ENCODE results near the gene TBC1D5. TPM values are rescaled to one million over a fixed set of nuclear protein-coding genes. Genes with fewer than 3 reads are reported as not detected.

The TBC1D5 gene
- polyA plus RNA-seq, 2 of the 4 experiments (the other 2 are of a cell fraction), result 36.7 to 72.2 TPM

DNA sequence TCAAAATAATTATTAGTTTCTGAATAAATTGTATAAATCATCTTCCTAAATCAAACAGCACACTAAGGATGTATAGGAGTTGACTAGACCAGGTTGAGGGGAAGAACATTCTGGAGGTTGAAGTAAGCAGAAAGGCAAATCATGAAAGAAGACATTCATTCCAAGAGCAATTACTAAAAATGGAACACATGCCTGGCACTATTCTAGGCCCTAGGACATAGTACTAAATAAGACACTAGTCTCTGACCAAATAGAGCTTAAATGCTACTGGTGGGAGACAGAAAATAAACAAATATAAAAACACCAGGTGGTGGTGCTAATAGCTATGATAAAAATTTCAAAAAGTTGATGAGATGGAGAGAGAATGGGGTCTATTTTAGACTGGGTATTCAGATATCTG, 190.1 kb downstream of the TBC1D5 start:
- Histone ChIP-seq H3K4me1 (0 out of 3 replicates have a peak, but pooled peaks cover 3% of the 10 kb centered on the region), H3K9me3 (no peaks in the 10 kb centered on the region), H3K27ac (no peak overlapping the region), H3K4me2 (no peak overlapping the region), H3K4me3 (no peak overlapping the region)
- no peak for TF ChIP-seq MYC (IDR thresholded peaks at IDR 0.05; ENCODE audit: borderline replicate concordance, low read length)
- TF ChIP-seq, protein P1, sequence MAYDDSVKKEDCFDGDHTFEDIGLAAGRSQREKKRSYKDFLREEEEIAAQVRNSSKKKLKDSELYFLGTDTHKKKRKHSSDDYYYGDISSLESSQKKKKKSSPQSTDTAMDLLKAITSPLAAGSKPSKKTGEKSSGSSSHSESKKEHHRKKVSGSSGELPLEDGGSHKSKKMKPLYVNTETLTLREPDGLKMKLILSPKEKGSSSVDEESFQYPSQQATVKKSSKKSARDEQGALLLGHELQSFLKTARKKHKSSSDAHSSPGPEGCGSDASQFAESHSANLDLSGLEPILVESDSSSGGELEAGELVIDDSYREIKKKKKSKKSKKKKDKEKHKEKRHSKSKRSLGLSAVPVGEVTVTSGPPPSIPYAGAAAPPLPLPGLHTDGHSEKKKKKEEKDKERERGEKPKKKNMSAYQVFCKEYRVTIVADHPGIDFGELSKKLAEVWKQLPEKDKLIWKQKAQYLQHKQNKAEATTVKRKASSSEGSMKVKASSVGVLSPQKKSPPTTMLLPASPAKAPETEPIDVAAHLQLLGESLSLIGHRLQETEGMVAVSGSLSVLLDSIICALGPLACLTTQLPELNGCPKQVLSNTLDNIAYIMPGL (CRISPR knock-in tag; IDR thresholded peaks at IDR 0.05; ENCODE audit: borderline replicate concordance), result no peak
- TF ChIP-seq, protein P2, sequence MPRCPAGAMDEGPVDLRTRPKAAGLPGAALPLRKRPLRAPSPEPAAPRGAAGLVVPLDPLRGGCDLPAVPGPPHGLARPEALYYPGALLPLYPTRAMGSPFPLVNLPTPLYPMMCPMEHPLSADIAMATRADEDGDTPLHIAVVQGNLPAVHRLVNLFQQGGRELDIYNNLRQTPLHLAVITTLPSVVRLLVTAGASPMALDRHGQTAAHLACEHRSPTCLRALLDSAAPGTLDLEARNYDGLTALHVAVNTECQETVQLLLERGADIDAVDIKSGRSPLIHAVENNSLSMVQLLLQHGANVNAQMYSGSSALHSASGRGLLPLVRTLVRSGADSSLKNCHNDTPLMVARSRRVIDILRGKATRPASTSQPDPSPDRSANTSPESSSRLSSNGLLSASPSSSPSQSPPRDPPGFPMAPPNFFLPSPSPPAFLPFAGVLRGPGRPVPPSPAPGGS (IDR thresholded peaks at IDR 0.05), result no peak
- FAIRE-seq, result no peak
- ChIA-PET CTCF (interaction anchor here (0.6 to 1.7 kb wide), 3 partner anchors 9 to 289 kb away, joined by 3 to 5 read pairs (median 4); no protein-coding TSS in a partner anchor), POLR2A (no interaction called here)
- ATAC-seq, result no peak
- DNase-seq (ENCODE audit: low read depth in 1 of 2, low spot score in 1 of 2), result no peak

DNA sequence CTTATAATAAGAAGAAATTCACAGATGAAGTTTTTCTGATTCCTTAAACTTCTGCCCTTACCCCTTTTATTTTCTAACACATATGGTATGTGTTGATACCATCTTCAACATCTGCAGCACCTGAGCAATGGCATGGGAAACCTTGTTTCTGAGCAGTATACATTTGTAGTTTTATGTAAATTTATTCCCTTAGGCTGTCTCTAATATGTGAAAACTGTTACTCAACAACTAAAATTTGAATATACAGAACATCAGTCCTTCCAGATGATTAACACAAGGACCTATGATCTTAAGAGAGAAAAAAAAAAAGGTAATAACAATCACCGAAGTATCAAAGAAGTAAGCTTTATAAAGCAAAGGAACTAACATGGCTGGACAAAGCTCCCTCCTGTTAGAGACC, 190.5 kb downstream of the TBC1D5 start:
- H3K27ac ChIP-seq, result no peak overlapping the region
- FAIRE-seq (no peak), ATAC-seq (no peak), DNase-seq (ENCODE audit: low read depth in 1 of 2, low spot score in 1 of 2) (no peak)
- H3K4me1 ChIP-seq, result 0 out of 3 replicates have a peak, but pooled peaks cover 3% of the 10 kb centered on the region
- no peak overlapping the region for H3K4me2 ChIP-seq
- TF ChIP-seq BHLHE40 (IDR thresholded peaks at IDR 0.05; ENCODE audit: low read depth, low read length) (no peak), KDM5A (IDR thresholded peaks at IDR 0.05) (no peak), HOXA7 (CRISPR knock-in tag; IDR thresholded peaks at IDR 0.05) (no peak), RNF2 (IDR thresholded peaks at IDR 0.05; ENCODE audit: borderline replicate concordance, low read depth) (no peak), ZC3H11A (IDR thresholded peaks at IDR 0.05) (no peak), GATA3 (IDR thresholded peaks at IDR 0.05; ENCODE audit: borderline replicate concordance) (no peak), FOSB (CRISPR knock-in tag; IDR thresholded peaks at IDR 0.05) (no peak), FOSL2 (IDR thresholded peaks at IDR 0.05) (no peak), FOSL2 (CRISPR knock-in tag; IDR thresholded peaks at IDR 0.05) (no peak), CHD2 (IDR thresholded peaks at IDR 0.05; ENCODE audit: low read length, partially characterized antibody) (no peak), EHF (CRISPR knock-in tag; IDR thresholded peaks at IDR 0.05) (no peak), ZNF302 (CRISPR knock-in tag; IDR thresholded peaks at IDR 0.05) (no peak), CBX2 (IDR thresholded peaks at IDR 0.05; ENCODE audit: borderline replicate concordance, low read depth) (no peak)
- TF ChIP-seq, protein P3, sequence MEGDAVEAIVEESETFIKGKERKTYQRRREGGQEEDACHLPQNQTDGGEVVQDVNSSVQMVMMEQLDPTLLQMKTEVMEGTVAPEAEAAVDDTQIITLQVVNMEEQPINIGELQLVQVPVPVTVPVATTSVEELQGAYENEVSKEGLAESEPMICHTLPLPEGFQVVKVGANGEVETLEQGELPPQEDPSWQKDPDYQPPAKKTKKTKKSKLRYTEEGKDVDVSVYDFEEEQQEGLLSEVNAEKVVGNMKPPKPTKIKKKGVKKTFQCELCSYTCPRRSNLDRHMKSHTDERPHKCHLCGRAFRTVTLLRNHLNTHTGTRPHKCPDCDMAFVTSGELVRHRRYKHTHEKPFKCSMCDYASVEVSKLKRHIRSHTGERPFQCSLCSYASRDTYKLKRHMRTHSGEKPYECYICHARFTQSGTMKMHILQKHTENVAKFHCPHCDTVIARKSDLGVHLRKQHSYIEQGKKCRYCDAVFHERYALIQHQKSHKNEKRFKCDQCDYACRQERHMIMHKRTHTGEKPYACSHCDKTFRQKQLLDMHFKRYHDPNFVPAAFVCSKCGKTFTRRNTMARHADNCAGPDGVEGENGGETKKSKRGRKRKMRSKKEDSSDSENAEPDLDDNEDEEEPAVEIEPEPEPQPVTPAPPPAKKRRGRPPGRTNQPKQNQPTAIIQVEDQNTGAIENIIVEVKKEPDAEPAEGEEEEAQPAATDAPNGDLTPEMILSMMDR (IDR thresholded peaks at IDR 0.05), result no peak
- TF ChIP-seq, protein P4, sequence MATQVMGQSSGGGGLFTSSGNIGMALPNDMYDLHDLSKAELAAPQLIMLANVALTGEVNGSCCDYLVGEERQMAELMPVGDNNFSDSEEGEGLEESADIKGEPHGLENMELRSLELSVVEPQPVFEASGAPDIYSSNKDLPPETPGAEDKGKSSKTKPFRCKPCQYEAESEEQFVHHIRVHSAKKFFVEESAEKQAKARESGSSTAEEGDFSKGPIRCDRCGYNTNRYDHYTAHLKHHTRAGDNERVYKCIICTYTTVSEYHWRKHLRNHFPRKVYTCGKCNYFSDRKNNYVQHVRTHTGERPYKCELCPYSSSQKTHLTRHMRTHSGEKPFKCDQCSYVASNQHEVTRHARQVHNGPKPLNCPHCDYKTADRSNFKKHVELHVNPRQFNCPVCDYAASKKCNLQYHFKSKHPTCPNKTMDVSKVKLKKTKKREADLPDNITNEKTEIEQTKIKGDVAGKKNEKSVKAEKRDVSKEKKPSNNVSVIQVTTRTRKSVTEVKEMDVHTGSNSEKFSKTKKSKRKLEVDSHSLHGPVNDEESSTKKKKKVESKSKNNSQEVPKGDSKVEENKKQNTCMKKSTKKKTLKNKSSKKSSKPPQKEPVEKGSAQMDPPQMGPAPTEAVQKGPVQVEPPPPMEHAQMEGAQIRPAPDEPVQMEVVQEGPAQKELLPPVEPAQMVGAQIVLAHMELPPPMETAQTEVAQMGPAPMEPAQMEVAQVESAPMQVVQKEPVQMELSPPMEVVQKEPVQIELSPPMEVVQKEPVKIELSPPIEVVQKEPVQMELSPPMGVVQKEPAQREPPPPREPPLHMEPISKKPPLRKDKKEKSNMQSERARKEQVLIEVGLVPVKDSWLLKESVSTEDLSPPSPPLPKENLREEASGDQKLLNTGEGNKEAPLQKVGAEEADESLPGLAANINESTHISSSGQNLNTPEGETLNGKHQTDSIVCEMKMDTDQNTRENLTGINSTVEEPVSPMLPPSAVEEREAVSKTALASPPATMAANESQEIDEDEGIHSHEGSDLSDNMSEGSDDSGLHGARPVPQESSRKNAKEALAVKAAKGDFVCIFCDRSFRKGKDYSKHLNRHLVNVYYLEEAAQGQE (IDR thresholded peaks at IDR 0.05), result no peak
- TF ChIP-seq, protein P5, sequence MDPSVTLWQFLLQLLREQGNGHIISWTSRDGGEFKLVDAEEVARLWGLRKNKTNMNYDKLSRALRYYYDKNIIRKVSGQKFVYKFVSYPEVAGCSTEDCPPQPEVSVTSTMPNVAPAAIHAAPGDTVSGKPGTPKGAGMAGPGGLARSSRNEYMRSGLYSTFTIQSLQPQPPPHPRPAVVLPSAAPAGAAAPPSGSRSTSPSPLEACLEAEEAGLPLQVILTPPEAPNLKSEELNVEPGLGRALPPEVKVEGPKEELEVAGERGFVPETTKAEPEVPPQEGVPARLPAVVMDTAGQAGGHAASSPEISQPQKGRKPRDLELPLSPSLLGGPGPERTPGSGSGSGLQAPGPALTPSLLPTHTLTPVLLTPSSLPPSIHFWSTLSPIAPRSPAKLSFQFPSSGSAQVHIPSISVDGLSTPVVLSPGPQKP (IDR thresholded peaks at IDR 0.05; ENCODE audit: low read depth, low read length), result no peak
- TF ChIP-seq, protein P6, sequence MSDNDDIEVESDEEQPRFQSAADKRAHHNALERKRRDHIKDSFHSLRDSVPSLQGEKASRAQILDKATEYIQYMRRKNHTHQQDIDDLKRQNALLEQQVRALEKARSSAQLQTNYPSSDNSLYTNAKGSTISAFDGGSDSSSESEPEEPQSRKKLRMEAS (IDR thresholded peaks at IDR 0.05), result no peak
- ChIA-PET CTCF (interaction anchor here (0.6 to 1.7 kb wide), 3 partner anchors 9 to 289 kb away, joined by 3 to 5 read pairs (median 4); no protein-coding TSS in a partner anchor), POLR2A (interaction anchor here (0.6 kb wide), 1 partner anchor 11 kb away, joined by 8 read pairs; no protein-coding TSS in a partner anchor)
- WGBS (ENCODE audit: missing lambda C conversion rate), result 92% methylated on average over 1 of the region's 1 CpG
- no peaks in the 10 kb centered on the region for H3K9me3 ChIP-seq
- H3K4me3 ChIP-seq, result no peak overlapping the region

All from A549 (cell line).